Liver (tissue), 9 donors: ENCODE results near the gene TRIM32. TPM values are rescaled to one million over a fixed set of nuclear protein-coding genes. Genes with fewer than 3 reads are reported as not detected.
"Not testable (repeated sequence)": the region's sequence is repeated elsewhere in the genome, so short reads cannot be mapped to it uniquely, and the experiment has no call there.

Experiments used
- DNase-seq: peaks from one replicate; pipeline ENCODE4 v3.0.0-alpha.2; 2017; ENCODE audit warnings: low spot score
- H3K27ac ChIP-seq, 2 donors: one replicate each; pipeline ENCODE4 v1.7.0; 2013; ENCODE audit warnings: inconsistent platforms in 2 of 2, low read length in 2 of 2, control low read depth in 1 of 2, low read depth in 1 of 2, mild to moderate bottlenecking in 1 of 2
- H3K27me3 ChIP-seq, 4 donors: one replicate each; pipeline versions ENCODE4 v1.6.1 to v1.7.0; 2013; ENCODE audit warnings: low read length in 3 of 4, inconsistent platforms in 1 of 4, mild to moderate bottlenecking in 1 of 4, moderate library complexity in 1 of 4; ENCODE audit not compliant: control insufficient read depth in 4 of 4, insufficient read depth in 4 of 4
- H3K36me3 ChIP-seq, 4 donors: one replicate each; pipeline versions ENCODE4 v1.6.1 to v1.7.0; 2013; ENCODE audit warnings: low read length in 3 of 4, mild to moderate bottlenecking in 3 of 4, low read depth in 1 of 4, moderate library complexity in 1 of 4; ENCODE audit not compliant: control insufficient read depth in 4 of 4, insufficient read depth in 3 of 4
- H3K4me1 ChIP-seq, 4 donors: one replicate each; pipeline versions ENCODE4 v1.6.1 to v1.7.0; 2013; ENCODE audit warnings: low read length in 3 of 4, mild to moderate bottlenecking in 3 of 4, moderate library complexity in 1 of 4; ENCODE audit not compliant: control insufficient read depth in 4 of 4, insufficient read depth in 4 of 4
- H3K4me3 ChIP-seq, 3 donors: one replicate each; pipeline versions ENCODE4 v1.6.1 to v1.7.0; 2013; ENCODE audit warnings: low read length in 3 of 3, control low read depth in 1 of 3, low read depth in 1 of 3, mild to moderate bottlenecking in 1 of 3
- H3K9ac ChIP-seq, 2 donors: one replicate each; pipeline ENCODE4 v1.7.0; 2013; ENCODE audit warnings: low read length in 2 of 2, mild to moderate bottlenecking in 2 of 2, moderate library complexity in 2 of 2, control low read depth in 1 of 2, low read depth in 1 of 2
- H3K9me3 ChIP-seq, 4 donors: one replicate each; pipeline versions ENCODE4 v1.6.1 to v1.7.0; 2013; ENCODE audit warnings: low read length in 3 of 4; ENCODE audit not compliant: control insufficient read depth in 4 of 4
- ATF3 ChIP-seq: IDR thresholded peaks from 2 replicates; pipeline ENCODE4 v1.6.1; 2016; ENCODE audit warnings: antibody characterized with exemption
- CTCF ChIP-seq: fragments of 150-350 bp; IDR thresholded peaks from 2 replicates; pipeline ENCODE4 v1.5.1; 2017; ENCODE audit warnings: improper control_type of control experiment, low read depth, low read length; ENCODE audit not compliant: missing input control
- EGR1 ChIP-seq, 2 donors: IDR thresholded peaks; 2 replicates each; pipeline ENCODE4 v1.6.1; 2016 to 2018; ENCODE audit warnings: antibody characterized with exemption in 2 of 2, low read depth in 2 of 2
- FOXA1 ChIP-seq: IDR thresholded peaks from 2 replicates; pipeline ENCODE4 v1.6.1; 2016; ENCODE audit warnings: antibody characterized with exemption
- FOXA2 ChIP-seq: IDR thresholded peaks from 2 replicates; pipeline ENCODE4 v1.6.1; 2016; ENCODE audit warnings: antibody characterized with exemption
- GABPA ChIP-seq, 2 donors: IDR thresholded peaks in 1 of 2; conservative IDR thresholded peaks in 1 of 2; 2 replicates each; pipeline ENCODE4 v1.6.1; 2016; ENCODE audit warnings: antibody characterized with exemption in 2 of 2, mild to moderate bottlenecking in 1 of 2, moderate library complexity in 1 of 2
- HNF4A ChIP-seq, 2 donors: conservative IDR thresholded peaks; 2 replicates each; pipeline ENCODE4 v1.6.1; 2016; ENCODE audit warnings: antibody characterized with exemption in 2 of 2, mild to moderate bottlenecking in 2 of 2
- HNF4G ChIP-seq: IDR thresholded peaks from 2 replicates; pipeline ENCODE4 v1.6.1; 2016; ENCODE audit warnings: antibody characterized with exemption
- JUND ChIP-seq, 2 donors: IDR thresholded peaks; 2 replicates each; pipeline ENCODE4 v1.6.1; 2016; ENCODE audit warnings: antibody characterized with exemption in 2 of 2
- RAD21 ChIP-seq, 2 donors: IDR thresholded peaks; 2 replicates each; pipeline ENCODE4 v1.6.1; 2016; ENCODE audit warnings: antibody characterized with exemption in 2 of 2, mild to moderate bottlenecking in 2 of 2
- SP1 ChIP-seq: IDR thresholded peaks from 2 replicates; pipeline ENCODE4 v1.6.1; 2018; ENCODE audit warnings: antibody characterized with exemption, mild to moderate bottlenecking
- TAF1 ChIP-seq: conservative IDR thresholded peaks from 2 replicates; pipeline ENCODE4 v1.6.1; 2016; ENCODE audit warnings: antibody characterized with exemption, mild to moderate bottlenecking
- YY1 ChIP-seq: IDR thresholded peaks from 2 replicates; pipeline ENCODE4 v1.6.1; 2016; ENCODE audit warnings: antibody characterized with exemption, mild to moderate bottlenecking
- WGBS: extraction: QIAGEN DNeasy Blood & Tissue Kit; methylation state at CpG from one replicate; pipeline ENCODE4 v1.1.7; 2013; 5-methylcytosine and 5-hydroxymethylcytosine counted together
- polyA plus RNA-seq, 2 donors: library from polyadenylated mRNA; stranded (reverse) in 1 of 2; unstranded in 1 of 2; fragments of 200-250 nt in 1 of 2; fragments of >200 nt in 1 of 2; fragmentation: Nextera tagmentation in 1 of 2; extraction: Ambion mirVana in 1 of 2; gene quantifications; one replicate each; pipeline versions ENCODE4 v1.2.1 to v1.2.3, GENCODE V29; 2013 to 2015
- total RNA-seq, 2 donors: library from RNA; depleted of rRNA; stranded (reverse); fragments of >200 nt; gene quantifications; one replicate each; pipeline ENCODE4 v1.2.3, GENCODE V29; 2014
- TF ChIP-seq, protein P1 (sequence below): IDR thresholded peaks from 2 replicates; pipeline ENCODE4 v1.6.1; 2016; ENCODE audit warnings: antibody characterized with exemption
- donor health status: healthy.
- donor health status: healthy.
- donor health status: healthy.
- donor health status: healthy.
- donor health status: healthy.

The TRIM32 gene
- total and polyA plus RNA-seq, 4 donors = 3.0 to 5.9 (median 3.5) TPM

DNA sequence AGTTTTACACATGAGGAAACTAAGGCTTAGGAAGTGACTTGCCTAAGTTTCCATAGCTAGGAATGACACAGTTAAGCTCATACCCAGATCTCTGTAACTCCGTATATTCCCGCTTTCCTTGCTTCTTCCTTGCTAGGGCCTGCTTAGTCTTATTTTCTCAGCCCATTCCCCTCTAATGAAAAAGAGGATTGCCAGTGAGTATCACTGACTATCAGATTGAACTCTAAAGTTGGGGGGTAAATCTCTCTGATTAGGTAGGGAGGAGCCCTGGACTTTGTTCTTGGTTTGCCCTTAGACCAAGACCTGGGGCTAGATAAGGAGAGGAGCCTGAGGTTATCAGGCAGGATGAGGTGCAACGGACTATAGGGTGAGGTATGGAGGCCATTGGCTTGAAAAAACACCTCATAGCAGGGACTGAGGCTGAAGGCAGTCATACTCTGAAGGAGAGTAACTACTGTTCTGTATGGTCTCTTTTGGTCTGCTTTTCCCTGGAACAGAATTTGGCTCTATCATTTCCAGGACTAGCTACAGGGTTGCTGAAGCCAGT, 2.5 kb downstream of the TRIM32 start:
- no peaks in the 10 kb centered on the region for H3K9me3 ChIP-seq
- H3K27ac ChIP-seq = no peak overlapping the region
- H3K4me1 ChIP-seq = peaks cover 6 to 28% (median 20%) of the 10 kb centered on the region in 4 donors
- H3K27me3 ChIP-seq = no peaks in the 10 kb centered on the region
- 89% methylated on average over 3 of the region's 3 CpGs for WGBS
- TF ChIP-seq RAD21 (IDR thresholded peaks at IDR 0.05) (no peak), JUND (IDR thresholded peaks at IDR 0.05) (no peak), CTCF (no peak), YY1 (no peak), EGR1 (IDR thresholded peaks at IDR 0.05; ENCODE audit: low read depth in 2 of 2) (no peak)
- H3K9ac ChIP-seq = no peak overlapping the region
- no peaks in the 10 kb centered on the region for H3K36me3 ChIP-seq
- no peak overlapping the region for H3K4me3 ChIP-seq
- no peak for DNase-seq

DNA sequence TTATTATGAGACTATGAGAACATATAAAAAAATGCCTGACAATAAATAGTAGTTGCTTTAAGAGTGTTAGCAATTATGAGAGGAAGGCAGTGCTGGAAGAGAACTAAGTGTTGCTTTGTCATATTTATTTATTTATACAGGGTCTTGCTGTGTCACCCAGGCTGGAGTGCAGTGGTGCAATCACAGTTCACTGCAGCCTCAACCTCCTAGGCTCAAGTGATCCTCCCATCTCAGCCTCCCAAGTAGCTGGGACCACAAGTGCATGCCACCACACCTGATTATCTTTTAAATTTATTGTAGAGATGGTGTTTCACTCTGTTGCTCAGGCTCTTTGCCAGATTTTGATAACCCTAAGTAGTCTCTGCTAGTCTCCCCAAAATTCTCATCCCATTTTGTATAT, 3.7 kb downstream of the TRIM32 start:
- not testable (repeated sequence) for H3K27ac ChIP-seq, H3K4me3 ChIP-seq, H3K36me3 ChIP-seq, H3K27me3 ChIP-seq, H3K9me3 ChIP-seq, H3K9ac ChIP-seq, DNase-seq
- peaks cover 6 to 28% (median 20%) of the 10 kb centered on the region in 4 donors for H3K4me1 ChIP-seq

DNA sequence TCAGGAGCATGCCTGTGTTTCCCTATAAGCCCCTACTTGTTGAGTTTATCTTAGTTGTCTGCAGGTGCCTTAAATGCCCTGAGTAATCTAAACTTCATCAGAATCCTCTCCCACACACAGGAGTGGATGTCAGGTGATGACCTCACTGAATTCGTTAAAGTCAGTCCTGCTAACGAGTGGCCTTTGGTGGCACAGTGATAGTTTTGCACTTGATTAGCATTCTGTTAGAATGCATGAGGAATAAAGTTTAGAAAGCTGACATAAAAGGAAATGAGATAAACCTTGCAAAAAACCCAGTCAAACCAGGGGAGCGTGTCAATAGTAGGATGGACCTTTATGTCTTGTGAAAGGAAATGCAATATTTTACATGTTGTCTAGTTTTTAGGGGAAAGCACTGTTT, 4.5 kb downstream of the TRIM32 start:
- Histone ChIP-seq H3K27me3 (no peaks in the 10 kb centered on the region), H3K36me3 (no peaks in the 10 kb centered on the region), H3K27ac (no peak overlapping the region), H3K4me1 (peaks cover 4 to 24% (median 15%) of the 10 kb centered on the region in 4 donors), H3K9me3 (no peaks in the 10 kb centered on the region), H3K4me3 (no peak overlapping the region), H3K9ac (no peak overlapping the region)
- TF ChIP-seq SP1 (no peak), EGR1 (IDR thresholded peaks at IDR 0.05; ENCODE audit: low read depth in 2 of 2) (no peak), HNF4G (no peak), FOXA2 (no peak), TAF1 (no peak), RAD21 (IDR thresholded peaks at IDR 0.05) (no peak), YY1 (no peak), HNF4A (conservative IDR thresholded peaks at IDR 0.05) (no peak), ATF3 (no peak), FOXA1 (no peak), GABPA (IDR thresholded peaks at IDR 0.05 in 1 of 2, conservative IDR thresholded peaks at IDR 0.05 in 1 of 2) (no peak)
- TF ChIP-seq, protein P1, sequence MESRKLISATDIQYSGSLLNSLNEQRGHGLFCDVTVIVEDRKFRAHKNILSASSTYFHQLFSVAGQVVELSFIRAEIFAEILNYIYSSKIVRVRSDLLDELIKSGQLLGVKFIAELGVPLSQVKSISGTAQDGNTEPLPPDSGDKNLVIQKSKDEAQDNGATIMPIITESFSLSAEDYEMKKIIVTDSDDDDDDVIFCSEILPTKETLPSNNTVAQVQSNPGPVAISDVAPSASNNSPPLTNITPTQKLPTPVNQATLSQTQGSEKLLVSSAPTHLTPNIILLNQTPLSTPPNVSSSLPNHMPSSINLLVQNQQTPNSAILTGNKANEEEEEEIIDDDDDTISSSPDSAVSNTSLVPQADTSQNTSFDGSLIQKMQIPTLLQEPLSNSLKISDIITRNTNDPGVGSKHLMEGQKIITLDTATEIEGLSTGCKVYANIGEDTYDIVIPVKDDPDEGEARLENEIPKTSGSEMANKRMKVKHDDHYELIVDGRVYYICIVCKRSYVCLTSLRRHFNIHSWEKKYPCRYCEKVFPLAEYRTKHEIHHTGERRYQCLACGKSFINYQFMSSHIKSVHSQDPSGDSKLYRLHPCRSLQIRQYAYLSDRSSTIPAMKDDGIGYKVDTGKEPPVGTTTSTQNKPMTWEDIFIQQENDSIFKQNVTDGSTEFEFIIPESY = no peak
- no peak for DNase-seq
- WGBS = 92% methylated on average over 3 of the region's 3 CpGs
